GM21786 (cell line): Measurements from ENCODE around the gene KCNH1.

Source experiments
- ATAC-seq: cut with Tn5 transposase; IDR thresholded peaks from one replicate; pipeline ENCODE4 v1.9.1; 2021; ENCODE audit not compliant: unreplicated experiment

Gene KCNH1

GRCh38 chr1:210771131-210771530 is 362.8 kb downstream of the KCNH1 start:
- no peak for ATAC-seq

DNA sequence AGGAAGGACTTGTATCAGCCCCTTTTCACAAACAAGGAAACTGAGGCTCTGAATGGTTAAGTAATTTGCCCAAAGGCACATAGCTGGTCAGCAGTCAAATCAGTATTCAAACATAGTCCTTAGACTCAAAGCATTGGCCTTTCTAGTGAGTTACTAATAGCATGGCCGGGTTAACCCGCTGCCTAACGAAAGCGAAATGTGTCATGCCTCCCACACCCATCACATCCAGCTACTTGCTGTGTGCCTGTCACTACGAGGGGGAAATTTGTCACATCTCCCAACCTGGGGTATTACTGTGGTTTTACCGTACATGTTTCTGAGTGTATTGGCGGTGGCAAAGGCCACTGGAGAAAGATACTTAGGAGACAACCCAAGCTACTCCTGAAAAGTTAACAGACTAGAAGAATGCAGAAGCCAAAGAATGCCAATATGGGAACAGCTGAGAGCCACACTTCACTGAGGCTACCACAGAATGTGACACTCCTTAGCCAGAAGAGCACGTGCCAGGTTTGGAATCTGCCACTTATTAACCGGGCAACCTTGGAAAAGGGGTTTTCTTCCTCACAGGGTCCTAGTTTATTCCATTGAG is 363.5 kb downstream of the KCNH1 start:
- no peak for ATAC-seq

DNA sequence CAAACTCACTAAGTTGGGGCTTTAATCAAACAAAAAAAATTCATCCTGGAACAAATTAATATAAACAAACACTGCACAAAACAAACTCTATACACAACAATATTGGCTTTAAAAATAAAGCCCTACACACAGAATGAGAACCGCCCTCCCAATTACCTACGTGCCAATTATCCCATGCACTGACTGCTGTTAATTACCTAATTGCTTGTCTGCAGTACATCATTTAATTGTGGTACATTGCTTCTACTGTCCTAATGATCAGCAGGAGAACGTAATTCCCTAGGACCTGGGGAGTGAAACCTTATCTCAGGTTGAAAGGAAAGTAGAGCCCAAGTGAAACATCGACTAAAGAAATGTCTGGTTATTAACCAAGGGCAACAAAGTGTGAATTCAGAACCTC is 364.5 kb downstream of the KCNH1 start:
- ATAC-seq, result no peak

GRCh38 chr1:210764536-210764935 is 369.4 kb downstream of the KCNH1 start:
- ATAC-seq, result no peak

GRCh38 chr1:210758761-210759160 is 375.2 kb downstream of the KCNH1 start:
- no peak for ATAC-seq

GRCh38 chr1:210758261-210758660 is 375.7 kb downstream of the KCNH1 start:
- no peak for ATAC-seq

DNA sequence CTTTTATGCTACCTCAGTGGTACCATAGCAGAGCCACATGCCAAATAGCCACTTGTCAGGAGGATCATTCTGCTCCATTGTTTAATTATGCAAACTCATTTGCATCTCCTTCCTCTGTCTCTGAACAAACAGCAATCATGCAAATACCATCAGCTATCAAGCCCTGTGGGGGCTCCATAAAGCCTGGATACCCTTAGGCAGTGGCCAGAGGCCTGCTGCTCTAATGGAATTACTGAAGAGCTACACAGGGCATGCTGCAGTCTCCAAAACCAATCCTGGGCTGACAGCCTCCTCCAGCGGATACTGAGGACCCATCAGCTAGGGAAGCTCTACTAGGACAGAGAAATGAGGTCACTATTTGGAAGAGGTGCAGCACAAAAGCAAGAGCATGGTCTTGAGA is 376.3 kb downstream of the KCNH1 start:
- ATAC-seq, result no peak

GRCh38 chr1:210755991-210756659 is 377.8 kb downstream of the KCNH1 start:
- no peak for ATAC-seq

DNA sequence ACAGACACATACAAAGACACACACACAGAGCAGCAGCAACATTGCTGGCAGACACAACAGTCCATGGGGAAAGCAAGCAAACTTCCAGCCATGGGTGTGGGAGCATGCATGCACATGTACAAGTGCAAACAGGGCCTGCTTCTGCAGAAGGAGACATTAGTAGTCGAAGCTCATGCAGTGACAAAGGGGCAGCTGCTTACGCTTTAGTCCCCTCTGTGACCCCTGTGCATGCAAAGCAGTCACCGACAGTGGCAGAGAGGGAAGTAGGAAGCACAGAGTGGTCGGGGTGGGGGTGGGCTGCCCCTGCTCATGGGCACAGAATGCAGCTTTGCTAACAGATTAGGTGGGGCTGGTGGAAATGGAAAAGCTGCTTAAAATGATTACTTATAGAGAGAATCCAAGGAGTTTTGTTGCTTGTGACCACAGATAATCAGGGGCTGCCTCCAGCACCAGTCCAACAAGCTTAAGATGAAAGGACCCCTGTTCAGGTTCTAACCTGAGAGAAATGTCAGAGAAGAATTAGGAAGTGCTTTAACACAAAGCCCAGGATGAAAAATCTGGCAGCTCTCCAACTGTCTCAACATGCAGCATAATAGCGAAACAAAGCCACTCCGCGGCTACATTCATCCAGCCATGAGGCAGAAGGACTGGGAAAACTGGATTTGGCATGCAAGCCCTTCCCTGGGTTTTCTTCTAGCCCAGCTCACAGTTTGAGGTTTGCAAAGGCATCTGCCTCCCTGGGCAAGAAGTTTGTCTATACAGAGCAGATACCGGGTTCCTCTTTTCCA is 378.9 kb downstream of the KCNH1 start:
- ATAC-seq, result no peak

- ATAC-seq, result no peak
Observed at GRCh38 chr1:210751911-210752310, 382.0 kb downstream of the KCNH1 start.

GRCh38 chr1:210750468-210750867 is 383.5 kb downstream of the KCNH1 start:
- no peak for ATAC-seq

DNA sequence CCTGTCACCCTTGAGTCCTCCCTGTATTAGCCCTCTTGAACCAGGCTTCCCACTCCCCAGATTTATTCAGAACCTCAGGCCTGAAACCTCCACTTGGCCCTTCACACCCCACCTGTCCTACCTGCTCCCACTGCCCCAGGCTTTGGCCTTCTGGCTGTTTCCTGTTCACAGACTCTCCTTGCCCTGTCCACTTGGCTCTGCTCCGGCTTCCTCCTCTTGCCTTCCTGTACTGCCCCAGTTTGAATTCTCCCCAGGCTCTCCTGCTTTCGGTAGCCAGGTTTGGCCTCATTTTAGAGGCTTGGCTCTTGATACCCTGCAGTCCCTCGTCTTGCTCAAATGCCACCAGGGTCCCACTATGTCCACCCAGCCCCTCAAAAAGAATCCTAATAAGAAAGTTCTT is 385.2 kb downstream of the KCNH1 start:
- ATAC-seq, result no peak

DNA sequence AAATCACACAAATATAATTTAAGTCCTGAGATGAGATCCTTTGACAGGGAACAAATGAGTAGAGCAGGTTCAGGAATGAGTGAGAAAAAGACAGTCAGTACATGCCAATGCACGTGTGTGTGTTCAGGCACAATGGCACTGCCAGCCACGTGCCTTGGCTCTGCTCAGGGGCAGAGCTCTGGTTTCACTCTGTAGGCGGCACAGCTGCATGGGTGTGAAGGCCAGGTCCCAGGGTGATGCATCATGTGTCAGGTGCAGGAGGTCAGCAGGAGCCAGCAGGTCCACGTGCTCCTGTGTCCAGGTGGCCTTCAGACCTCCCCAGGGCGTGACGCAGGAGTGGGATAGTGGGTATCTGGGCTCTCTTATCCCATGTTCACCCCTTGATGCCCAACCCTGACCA is 386.1 kb downstream of the KCNH1 start:
- ATAC-seq, result no peak

GRCh38 chr1:210747112-210747511 is 386.8 kb downstream of the KCNH1 start:
- ATAC-seq, result no peak

DNA sequence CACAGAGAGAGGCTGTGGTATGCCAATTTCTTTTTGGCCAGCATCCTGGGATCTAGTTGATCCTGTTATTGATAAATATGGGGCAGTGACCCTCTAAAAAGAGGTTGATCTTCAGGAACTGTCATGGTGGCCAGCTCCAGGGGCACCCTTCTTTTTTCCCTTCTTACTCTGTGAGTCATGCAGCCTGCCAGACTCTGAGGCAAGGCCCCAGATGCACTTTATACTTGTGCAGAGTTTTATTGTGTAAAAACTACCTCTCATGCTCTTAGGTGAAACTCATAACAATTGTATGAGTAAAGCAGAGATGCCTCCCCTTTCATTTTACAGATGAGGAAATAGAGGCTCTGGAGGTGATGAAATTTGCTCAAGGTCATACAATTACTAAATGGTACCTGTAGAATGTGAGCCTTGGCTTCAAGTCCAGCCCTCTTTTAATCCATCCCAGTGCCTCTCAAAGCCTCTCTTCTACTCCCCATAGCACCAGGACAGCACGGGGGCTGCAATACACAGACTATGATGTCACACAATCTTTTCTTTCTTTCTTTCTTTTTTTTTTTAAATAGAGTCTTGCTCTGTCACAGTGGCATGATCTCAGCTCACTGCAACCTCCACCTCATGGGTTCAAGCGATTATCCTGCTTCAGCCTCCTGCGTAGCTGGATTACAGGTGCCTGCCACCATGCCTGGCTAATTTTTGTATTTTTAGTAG is 387.8 kb downstream of the KCNH1 start:
- no peak for ATAC-seq

GRCh38 chr1:210743038-210743437 is 390.9 kb downstream of the KCNH1 start:
- ATAC-seq, result no peak

DNA sequence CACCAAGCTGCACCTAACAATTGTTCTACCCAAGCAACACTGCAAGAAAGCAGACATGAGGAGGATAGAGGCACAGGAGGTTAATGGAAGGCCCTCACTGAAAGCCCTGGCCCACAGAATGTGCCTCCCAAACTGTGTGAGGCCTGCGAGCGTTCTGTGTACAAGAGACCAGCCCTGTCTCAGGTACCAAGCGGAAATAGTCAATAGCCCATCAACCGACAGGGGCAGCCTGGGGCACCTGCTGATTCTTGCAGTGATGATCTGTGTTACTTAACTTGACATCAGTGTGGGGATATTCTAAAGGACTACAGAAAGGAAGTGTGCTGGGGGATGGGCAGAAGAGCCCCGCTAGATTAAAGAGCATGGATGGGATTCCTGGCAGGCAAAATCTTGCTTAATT is 392.4 kb downstream of the KCNH1 start:
- ATAC-seq, result no peak

DNA sequence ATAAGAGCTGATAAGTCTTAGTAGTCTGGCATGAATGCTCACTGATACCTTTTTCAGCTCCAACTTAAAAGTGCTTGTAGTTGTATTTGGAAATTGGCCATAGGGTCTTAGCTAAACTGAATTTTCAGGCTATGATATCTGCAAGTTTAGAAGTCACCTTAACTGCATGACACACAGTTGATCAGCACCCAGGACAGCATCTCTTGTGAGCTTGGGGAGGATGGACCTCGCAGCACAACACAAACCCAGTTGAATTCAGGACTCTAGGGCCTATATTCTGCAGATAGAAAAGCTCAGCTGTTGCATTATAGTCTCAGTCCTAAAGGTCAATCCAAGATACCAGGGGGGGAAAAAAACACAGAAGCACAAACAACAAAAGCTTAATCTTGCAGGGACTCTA is 394.3 kb downstream of the KCNH1 start:
- no peak for ATAC-seq

DNA sequence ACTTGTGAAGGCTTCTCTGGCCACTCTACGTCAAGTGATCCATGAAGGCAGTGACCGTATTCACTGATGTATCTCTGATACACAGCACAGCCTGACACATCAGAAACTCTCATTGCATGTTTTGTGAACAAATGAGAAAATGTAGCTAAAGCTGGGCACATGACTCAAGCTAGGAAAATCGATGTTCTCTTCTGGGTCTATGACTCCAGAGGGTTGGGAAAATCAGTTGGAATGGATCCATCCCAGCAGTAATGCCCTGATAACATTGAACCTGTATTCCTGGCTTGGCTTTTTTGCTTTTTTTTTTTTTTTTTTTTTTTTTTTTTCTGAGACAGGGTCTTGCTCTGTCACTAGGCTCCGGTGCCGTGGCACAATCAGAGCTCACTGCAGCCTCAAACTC is 395.7 kb downstream of the KCNH1 start:
- no peak for ATAC-seq

DNA sequence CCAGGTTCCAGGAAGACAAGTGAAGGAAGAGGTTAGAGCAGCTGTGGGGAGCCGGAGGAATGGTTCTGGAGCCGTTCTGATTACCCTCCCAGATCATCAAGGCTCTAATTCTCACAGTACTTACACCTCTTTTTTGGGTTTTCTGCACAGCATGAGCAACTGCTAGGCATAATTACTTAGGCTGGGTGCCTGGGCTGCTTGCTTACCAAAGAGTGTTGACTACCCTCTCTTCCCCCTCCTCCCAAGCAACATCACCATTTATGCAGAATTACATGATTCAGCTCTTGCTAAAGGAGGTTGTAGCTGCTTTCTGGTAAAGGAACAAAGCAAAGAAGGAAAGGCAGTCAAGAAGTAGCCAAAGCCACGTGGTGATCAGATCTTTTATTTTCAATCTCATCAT is 397.2 kb downstream of the KCNH1 start:
- ATAC-seq, result no peak

GRCh38 chr1:210731597-210731996 is 402.4 kb downstream of the KCNH1 start:
- ATAC-seq, result no peak

GRCh38 chr1:210731193-210731592 is 402.8 kb downstream of the KCNH1 start:
- ATAC-seq, result no peak
